H9 (cell line): ENCODE results near the gene ITGAE. TPM values are rescaled to one million over a fixed set of nuclear protein-coding genes. Genes with fewer than 3 reads are reported as not detected.

Experiments used
- DNase-seq: peaks from one replicate; pipeline ENCODE4 v3.0.0-alpha.2; 2017
- H2AFZ ChIP-seq: one replicate; pipeline ENCODE4 v1.6.1; 2013; ENCODE audit warnings: mild to moderate bottlenecking, low read length, control low read depth, moderate library complexity
- H2AK5ac ChIP-seq: 2 replicates; pipeline ENCODE4 v1.6.1; 2013; ENCODE audit warnings: low read length, control low read depth, mixed read lengths; ENCODE audit not compliant: insufficient read length
- H2BK120ac ChIP-seq: one replicate; pipeline ENCODE4 v1.6.1; 2013; ENCODE audit warnings: low read depth, mild to moderate bottlenecking, low read length, control low read depth, inconsistent platforms; ENCODE audit not compliant: poor library complexity, severe bottlenecking
- H2BK12ac ChIP-seq: 2 replicates; pipeline ENCODE4 v1.6.1; 2013; ENCODE audit warnings: low read length, control low read depth, mixed read lengths, low read depth; ENCODE audit not compliant: insufficient read length
- H2BK15ac ChIP-seq: 2 replicates; pipeline ENCODE4 v1.6.1; 2013; ENCODE audit warnings: low read depth, low read length, control low read depth
- H2BK20ac ChIP-seq: one replicate; pipeline ENCODE4 v1.6.1; 2013; ENCODE audit warnings: low read depth, mild to moderate bottlenecking, low read length, control low read depth, inconsistent platforms; ENCODE audit not compliant: poor library complexity, severe bottlenecking
- H2BK5ac ChIP-seq: 2 replicates; pipeline ENCODE4 v1.6.1; 2013; ENCODE audit warnings: low read length, control low read depth, mixed read lengths; ENCODE audit not compliant: insufficient read length
- H3K14ac ChIP-seq: 2 replicates; pipeline ENCODE4 v1.6.1; 2013; ENCODE audit warnings: low read length, control low read depth; ENCODE audit not compliant: insufficient read depth
- H3K18ac ChIP-seq: 2 replicates; pipeline ENCODE4 v1.6.1; 2013; ENCODE audit warnings: low read depth, mild to moderate bottlenecking, mixed read lengths, low read length, control low read depth; ENCODE audit not compliant: insufficient read length
- H3K23ac ChIP-seq: 2 replicates; pipeline ENCODE4 v1.6.1; 2013; ENCODE audit warnings: low read length, control low read depth, mixed read lengths, low read depth; ENCODE audit not compliant: insufficient read length
- H3K23me2 ChIP-seq: 2 replicates; pipeline ENCODE4 v1.6.1; 2013; ENCODE audit warnings: low read depth, mild to moderate bottlenecking, mixed read lengths, low read length, control low read depth; ENCODE audit not compliant: insufficient read length, poor library complexity, severe bottlenecking
- H3K27ac ChIP-seq: 2 replicates; pipeline ENCODE4 v1.5.1; 2013; ENCODE audit warnings: low read length, control low read depth, mixed read lengths, low read depth; ENCODE audit not compliant: insufficient read length
- H3K27me3 ChIP-seq: 2 replicates; pipeline ENCODE4 v1.6.1; 2013; ENCODE audit warnings: low read length, control low read depth, inconsistent platforms; ENCODE audit not compliant: insufficient read depth
- H3K4ac ChIP-seq: 2 replicates; pipeline ENCODE4 v1.6.1; 2013; ENCODE audit warnings: low read depth, mild to moderate bottlenecking, control low read depth, inconsistent platforms, low read length, moderate library complexity
- H3K4me1 ChIP-seq: 2 replicates; pipeline ENCODE4 v1.6.1; 2013; ENCODE audit warnings: low read length, control low read depth, inconsistent platforms; ENCODE audit not compliant: insufficient read depth
- H3K4me2 ChIP-seq: 2 replicates; pipeline ENCODE4 v1.6.1; 2013; ENCODE audit warnings: low read length, control low read depth, mixed read lengths; ENCODE audit not compliant: insufficient read length, insufficient read depth
- H3K56ac ChIP-seq: 2 replicates; pipeline ENCODE4 v1.6.1; 2013; ENCODE audit warnings: low read depth, mild to moderate bottlenecking, mixed read lengths, low read length, control low read depth; ENCODE audit not compliant: insufficient read length
- H3K79me1 ChIP-seq: 2 replicates; pipeline ENCODE4 v1.6.1; 2013; ENCODE audit warnings: low read depth, mild to moderate bottlenecking, moderate library complexity, low read length, control low read depth, inconsistent platforms; ENCODE audit not compliant: insufficient read depth, poor library complexity, severe bottlenecking
- H3K79me2 ChIP-seq: 2 replicates; pipeline ENCODE4 v1.6.1; 2013; ENCODE audit warnings: low read length, control low read depth, inconsistent platforms; ENCODE audit not compliant: insufficient read depth
- H3K9ac ChIP-seq: 2 replicates; pipeline ENCODE4 v1.6.1; 2013; ENCODE audit warnings: low read length, control low read depth, mixed read lengths; ENCODE audit not compliant: insufficient read length; ENCODE audit errors: extremely low read depth
- H3K9me3 ChIP-seq: one replicate; pipeline ENCODE4 v1.6.1; 2013; ENCODE audit warnings: low read depth, low read length, inconsistent platforms; ENCODE audit not compliant: control insufficient read depth
- H3T11ph ChIP-seq: one replicate; pipeline ENCODE4 v1.6.1; 2013; ENCODE audit warnings: mild to moderate bottlenecking, low read length, control low read depth, inconsistent platforms
- H4K20me1 ChIP-seq: one replicate; pipeline ENCODE4 v1.6.1; 2013; ENCODE audit not compliant: control insufficient read depth, insufficient read length, insufficient read depth
- H4K5ac ChIP-seq: 2 replicates; pipeline ENCODE4 v1.6.1; 2013; ENCODE audit warnings: low read depth, mild to moderate bottlenecking, mixed read lengths, low read length, control low read depth; ENCODE audit not compliant: insufficient read length
- H4K8ac ChIP-seq: replicated peaks from 2 replicates; pipeline ENCODE4 v1.6.1; 2013; ENCODE audit warnings: low read length, control low read depth, mixed read lengths, low read depth; ENCODE audit not compliant: insufficient read length
- H4K91ac ChIP-seq: 2 replicates; pipeline ENCODE4 v1.6.1; 2013; ENCODE audit warnings: low read depth, mild to moderate bottlenecking, moderate library complexity, mixed read lengths, low read length, control low read depth; ENCODE audit not compliant: insufficient read length
- H3K27ac Mint-ChIP-seq, 3 experiments: 2 replicates in 2 of 3; 3 replicates in 1 of 3; pipeline ENCODE4 v1.8.0; 2020 to 2021; ENCODE audit warnings: mixed read lengths in 3 of 3, mild to moderate bottlenecking in 1 of 3, moderate library complexity in 1 of 3
- H3K27me3 Mint-ChIP-seq: 2 replicates; pipeline ENCODE4 v1.8.0; 2021; ENCODE audit warnings: low read depth, mild to moderate bottlenecking, moderate library complexity, mixed read lengths
- H3K36me3 Mint-ChIP-seq, 3 experiments: 2 replicates in 2 of 3; 3 replicates in 1 of 3; pipeline ENCODE4 v1.8.0; 2020 to 2021; ENCODE audit warnings: low read depth in 3 of 3, mixed read lengths in 3 of 3; ENCODE audit not compliant: insufficient read depth in 1 of 3
- H3K4me1 Mint-ChIP-seq, 2 experiments: 2 replicates each; pipeline ENCODE4 v1.8.0; 2020; ENCODE audit warnings: mixed read lengths in 2 of 2
- H3K4me3 Mint-ChIP-seq, 2 experiments: 2 replicates in 1 of 2; 3 replicates in 1 of 2; pipeline ENCODE4 v1.8.0; 2020 to 2021; ENCODE audit warnings: mild to moderate bottlenecking in 2 of 2, mixed read lengths in 2 of 2, moderate library complexity in 1 of 2
- H3K9me3 Mint-ChIP-seq, 2 experiments: 2 replicates in 1 of 2; 3 replicates in 1 of 2; pipeline ENCODE4 v1.8.0; 2020; ENCODE audit warnings: mild to moderate bottlenecking in 2 of 2, mixed read lengths in 2 of 2, moderate library complexity in 1 of 2
- WGBS: extraction: QIAGEN DNeasy Blood & Tissue Kit; methylation state at CpG from one replicate; pipeline ENCODE4 v1.1.7; 2013; ENCODE audit warnings: missing lambda C conversion rate, low lambda C conversion rate, mixed read lengths; ENCODE audit not compliant: insufficient read length; ENCODE audit errors: extremely low coverage; 5-methylcytosine and 5-hydroxymethylcytosine counted together
- total RNA-seq: library from RNA; stranded (reverse); gene quantifications from 2 replicates; pipeline ENCODE4 v1.2.1, GENCODE V29; 2021
- TF ChIP-seq, protein P1 (sequence below): fragments of 200-600 bp; sonication (generic); conservative IDR thresholded peaks from 3 replicates; pipeline ENCODE4 v1.8.0; 2021; ENCODE audit warnings: antibody characterized with exemption, mild to moderate bottlenecking

Gene ITGAE
- total RNA-seq, 1 experiment from 2014 or later, result 23.5 TPM

DNA sequence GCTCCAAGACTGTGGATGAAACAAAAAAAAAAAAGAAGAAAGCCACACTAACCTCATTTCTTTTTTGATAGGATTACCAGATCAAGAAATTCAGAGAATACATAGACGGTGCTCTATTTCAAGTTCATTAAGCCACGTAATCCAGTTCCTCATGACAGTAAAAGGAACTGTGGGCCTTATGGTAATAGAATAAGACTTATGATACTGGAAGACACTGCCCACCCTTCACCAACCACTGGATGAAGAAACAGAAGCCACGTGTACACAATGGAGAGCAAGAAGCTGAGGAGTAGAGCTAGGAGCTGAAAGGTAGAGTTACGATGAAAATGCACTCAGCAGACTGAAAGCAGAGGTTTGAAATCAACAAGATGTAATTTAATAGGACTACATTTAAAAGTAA lies 33.8 kb upstream of the ITGAE start:
- no CpG with 5 or more reads among the region's 4 CpGs for WGBS
- Histone ChIP-seq H3K4ac (no peak overlapping the region), H3K9me3 (no peaks in the 10 kb centered on the region), H2BK5ac (no peak overlapping the region), H2BK120ac (no peak overlapping the region), H2BK15ac (no peak overlapping the region), H3K9ac (no peak overlapping the region), H2AFZ (no peak overlapping the region), H3K79me1 (peaks cover 4% of the 10 kb centered on the region), H4K20me1 (no peaks in the 10 kb centered on the region), H3K14ac (no peak overlapping the region), H3K4me2 (no peak overlapping the region), H3K23me2 (no peaks in the 10 kb centered on the region), H3K23ac (no peak overlapping the region), H3K27ac (no peak overlapping the region), H2BK12ac (no peak overlapping the region), H3K56ac (no peak overlapping the region), H3K4me1 (no peaks in the 10 kb centered on the region), H3K79me2 (no peaks in the 10 kb centered on the region), H3K27me3 (no peaks in the 10 kb centered on the region), H3K18ac (no peak overlapping the region), H4K8ac (no peak overlapping the region), H4K5ac (no peak overlapping the region), H4K91ac (no peak overlapping the region), H3T11ph (no peak overlapping the region), H2BK20ac (no peak overlapping the region), H2AK5ac (no peak overlapping the region)
- TF ChIP-seq, protein P1, sequence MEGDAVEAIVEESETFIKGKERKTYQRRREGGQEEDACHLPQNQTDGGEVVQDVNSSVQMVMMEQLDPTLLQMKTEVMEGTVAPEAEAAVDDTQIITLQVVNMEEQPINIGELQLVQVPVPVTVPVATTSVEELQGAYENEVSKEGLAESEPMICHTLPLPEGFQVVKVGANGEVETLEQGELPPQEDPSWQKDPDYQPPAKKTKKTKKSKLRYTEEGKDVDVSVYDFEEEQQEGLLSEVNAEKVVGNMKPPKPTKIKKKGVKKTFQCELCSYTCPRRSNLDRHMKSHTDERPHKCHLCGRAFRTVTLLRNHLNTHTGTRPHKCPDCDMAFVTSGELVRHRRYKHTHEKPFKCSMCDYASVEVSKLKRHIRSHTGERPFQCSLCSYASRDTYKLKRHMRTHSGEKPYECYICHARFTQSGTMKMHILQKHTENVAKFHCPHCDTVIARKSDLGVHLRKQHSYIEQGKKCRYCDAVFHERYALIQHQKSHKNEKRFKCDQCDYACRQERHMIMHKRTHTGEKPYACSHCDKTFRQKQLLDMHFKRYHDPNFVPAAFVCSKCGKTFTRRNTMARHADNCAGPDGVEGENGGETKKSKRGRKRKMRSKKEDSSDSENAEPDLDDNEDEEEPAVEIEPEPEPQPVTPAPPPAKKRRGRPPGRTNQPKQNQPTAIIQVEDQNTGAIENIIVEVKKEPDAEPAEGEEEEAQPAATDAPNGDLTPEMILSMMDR, result no peak
- H3K27ac Mint-ChIP-seq, result no peak overlapping the region; a peak in 1 of 7 replicates
- no peaks in the 10 kb centered on the region for H3K9me3 Mint-ChIP-seq
- peaks cover 23 to 63% (median 62%) of the 10 kb centered on the region in 3 experiments; a peak in 6 of 7 replicates for H3K36me3 Mint-ChIP-seq
- DNase-seq, result no peak
- H3K4me1 Mint-ChIP-seq, result no peaks in the 10 kb centered on the region
- no peak overlapping the region for H3K4me3 Mint-ChIP-seq
- H3K27me3 Mint-ChIP-seq, result no peaks in the 10 kb centered on the region
